SK-N-SH treated with all-trans-retinoic acid at 6 μM for 48 hours (cell line): ENCODE results near the gene SNAP25.

Experiments used
- ARNTL ChIP-seq: fragments of 450-650 bp; formaldehyde crosslinking; IDR thresholded peaks from 2 replicates; pipeline ENCODE4 v1.5.0; 2020; ENCODE audit warnings: low read depth, mild to moderate bottlenecking, moderate library complexity, borderline replicate concordance
- CREB5 ChIP-seq: fragments of 250-450 bp; sonication (Bioruptor Pico); IDR thresholded peaks from 2 replicates; pipeline ENCODE4 v1.5.1; 2020; ENCODE audit warnings: low read depth, mild to moderate bottlenecking, moderate library complexity
- OSR1 ChIP-seq: fragments of 250-450 bp; sonication (Bioruptor Pico); IDR thresholded peaks from 2 replicates; pipeline ENCODE4 v1.8.0; 2022; ENCODE audit warnings: moderate library complexity, mild to moderate bottlenecking, inconsistent platforms
- TOX ChIP-seq: fragments of 250-450 bp; sonication (Bioruptor Pico); IDR thresholded peaks from 2 replicates; pipeline ENCODE4 v1.8.0; 2021; ENCODE audit warnings: mild to moderate bottlenecking, moderate library complexity, borderline replicate concordance
- ZFP3 ChIP-seq: fragments of 250-450 bp; sonication (Bioruptor Pico); IDR thresholded peaks from 2 replicates; pipeline ENCODE4 v1.5.0; 2020; ENCODE audit warnings: mild to moderate bottlenecking, moderate library complexity
- ZNF565 ChIP-seq: fragments of 450-650 bp; formaldehyde crosslinking; conservative IDR thresholded peaks from 2 replicates; pipeline ENCODE4 v1.5.0; 2020; ENCODE audit warnings: low read depth, mild to moderate bottlenecking, moderate library complexity
- ZNF70 ChIP-seq: fragments of 450-650 bp; formaldehyde crosslinking; IDR thresholded peaks from 2 replicates; pipeline ENCODE4 v1.5.0; 2020; ENCODE audit warnings: mild to moderate bottlenecking, moderate library complexity
- ZNF8 ChIP-seq: fragments of 450-650 bp; formaldehyde crosslinking; IDR thresholded peaks from 2 replicates; pipeline ENCODE4 v1.5.0; 2020; ENCODE audit warnings: mild to moderate bottlenecking, moderate library complexity
- TF ChIP-seq, protein P1 (sequence below): fragments of 250-450 bp; sonication (Bioruptor Pico); IDR thresholded peaks from 2 replicates; pipeline ENCODE4 v1.5.0; 2020; ENCODE audit warnings: mild to moderate bottlenecking, moderate library complexity

- TF ChIP-seq ZNF565 (CRISPR knock-in tag) (no peak), TOX (no peak), ARNTL (CRISPR knock-in tag) (no peak), OSR1 (CRISPR knock-in tag) (no peak), ZNF70 (CRISPR knock-in tag) (no peak), CREB5 (CRISPR knock-in tag) (no peak), ZFP3 (CRISPR knock-in tag) (no peak), ZNF8 (CRISPR knock-in tag) (no peak)
- TF ChIP-seq, protein P1, sequence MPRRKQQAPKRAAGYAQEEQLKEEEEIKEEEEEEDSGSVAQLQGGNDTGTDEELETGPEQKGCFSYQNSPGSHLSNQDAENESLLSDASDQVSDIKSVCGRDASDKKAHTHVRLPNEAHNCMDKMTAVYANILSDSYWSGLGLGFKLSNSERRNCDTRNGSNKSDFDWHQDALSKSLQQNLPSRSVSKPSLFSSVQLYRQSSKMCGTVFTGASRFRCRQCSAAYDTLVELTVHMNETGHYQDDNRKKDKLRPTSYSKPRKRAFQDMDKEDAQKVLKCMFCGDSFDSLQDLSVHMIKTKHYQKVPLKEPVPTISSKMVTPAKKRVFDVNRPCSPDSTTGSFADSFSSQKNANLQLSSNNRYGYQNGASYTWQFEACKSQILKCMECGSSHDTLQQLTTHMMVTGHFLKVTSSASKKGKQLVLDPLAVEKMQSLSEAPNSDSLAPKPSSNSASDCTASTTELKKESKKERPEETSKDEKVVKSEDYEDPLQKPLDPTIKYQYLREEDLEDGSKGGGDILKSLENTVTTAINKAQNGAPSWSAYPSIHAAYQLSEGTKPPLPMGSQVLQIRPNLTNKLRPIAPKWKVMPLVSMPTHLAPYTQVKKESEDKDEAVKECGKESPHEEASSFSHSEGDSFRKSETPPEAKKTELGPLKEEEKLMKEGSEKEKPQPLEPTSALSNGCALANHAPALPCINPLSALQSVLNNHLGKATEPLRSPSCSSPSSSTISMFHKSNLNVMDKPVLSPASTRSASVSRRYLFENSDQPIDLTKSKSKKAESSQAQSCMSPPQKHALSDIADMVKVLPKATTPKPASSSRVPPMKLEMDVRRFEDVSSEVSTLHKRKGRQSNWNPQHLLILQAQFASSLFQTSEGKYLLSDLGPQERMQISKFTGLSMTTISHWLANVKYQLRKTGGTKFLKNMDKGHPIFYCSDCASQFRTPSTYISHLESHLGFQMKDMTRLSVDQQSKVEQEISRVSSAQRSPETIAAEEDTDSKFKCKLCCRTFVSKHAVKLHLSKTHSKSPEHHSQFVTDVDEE (CRISPR knock-in tag), result no peak
These were observed 79.1 kb downstream of the SNAP25 start for GRCh38 chr20:10297684-10298240.
